MM.1S (cell line): ENCODE measurements around the gene SHANK1.
"Not testable (repeated sequence)": the region's sequence is repeated elsewhere in the genome, so short reads cannot be mapped to it uniquely, and the experiment has no call there.

ENCODE experiments used
- DNase-seq: peaks from one replicate; pipeline ENCODE4 v3.0.0-alpha.2; 2015
- H2AFZ ChIP-seq: fragments of 300-600 bp; sonication (generic); 2 replicates; pipeline ENCODE4 v1.6.0; 2016; ENCODE audit warnings: antibody characterized with exemption, low read length
- H3F3A ChIP-seq: fragments of 300-600 bp; sonication (generic); 2 replicates; pipeline ENCODE4 v1.6.1; 2016; ENCODE audit warnings: mild to moderate bottlenecking, antibody characterized with exemption, low read length, moderate library complexity, mixed read lengths; ENCODE audit not compliant: insufficient read depth
- H3K27ac ChIP-seq: fragments of 300-600 bp; sonication (generic); 2 replicates; pipeline ENCODE4 v1.5.1; 2016; ENCODE audit warnings: mild to moderate bottlenecking, low read length
- H3K27me3 ChIP-seq: fragments of 300-600 bp; sonication (generic); replicated peaks from 2 replicates; pipeline ENCODE4 v1.6.0; 2016; ENCODE audit warnings: low read length; ENCODE audit not compliant: insufficient read depth
- H3K36me3 ChIP-seq: fragments of 300-600 bp; sonication (generic); replicated peaks from 2 replicates; pipeline ENCODE4 v1.6.1; 2016; ENCODE audit warnings: mild to moderate bottlenecking, low read length, mixed read lengths; ENCODE audit not compliant: insufficient read depth
- H3K4me1 ChIP-seq: fragments of 300-600 bp; sonication (generic); 2 replicates; pipeline ENCODE4 v1.6.1; 2016; ENCODE audit warnings: low read length, mixed read lengths
- H3K4me2 ChIP-seq: fragments of 300-600 bp; sonication (generic); 2 replicates; pipeline ENCODE4 v1.6.0; 2016; ENCODE audit warnings: low read depth, low read length
- H3K4me3 ChIP-seq: fragments of 300-600 bp; sonication (generic); 2 replicates; pipeline ENCODE4 v1.5.1; 2016; ENCODE audit warnings: low read length, mixed read lengths
- H3K79me2 ChIP-seq: fragments of 300-600 bp; sonication (generic); 2 replicates; pipeline ENCODE4 v1.6.1; 2016; ENCODE audit warnings: mixed run types, low read length, mixed read lengths
- H3K9ac ChIP-seq: fragments of 300-600 bp; sonication (generic); 2 replicates; pipeline ENCODE4 v1.6.1; 2016; ENCODE audit warnings: low read length, mixed read lengths
- H3K9me2 ChIP-seq: fragments of 300-600 bp; sonication (generic); replicated peaks from 2 replicates; pipeline ENCODE4 v1.6.1; 2016; ENCODE audit warnings: mild to moderate bottlenecking, low read length, mixed read lengths; ENCODE audit not compliant: insufficient read depth
- H3K9me3 ChIP-seq: fragments of 300-600 bp; sonication (generic); replicated peaks from 2 replicates; pipeline ENCODE4 v1.6.1; 2016; ENCODE audit warnings: mild to moderate bottlenecking, low read length, mixed read lengths; ENCODE audit not compliant: insufficient read depth
- H4K20me1 ChIP-seq: fragments of 300-600 bp; sonication (generic); 2 replicates; pipeline ENCODE4 v1.6.1; 2016; ENCODE audit warnings: mild to moderate bottlenecking, low read length, moderate library complexity, mixed read lengths; ENCODE audit not compliant: insufficient read depth
- EZH2 ChIP-seq: fragments of 300-600 bp; sonication (generic); optimal IDR thresholded peaks from 2 replicates; pipeline ENCODE3; 2017; ENCODE audit warnings: low read depth, mild to moderate bottlenecking, antibody characterized with exemption, low read length, mixed read lengths
- EZH2phosphoT487 ChIP-seq: fragments of 300-600 bp; sonication (generic); IDR thresholded peaks from 2 replicates; pipeline ENCODE4 v1.6.1; 2018; ENCODE audit warnings: antibody characterized with exemption, low read length
- TF ChIP-seq, protein P1 (sequence below): fragments of 300-600 bp; sonication (generic); IDR thresholded peaks from 2 replicates; pipeline ENCODE4 v1.5.1; 2016; ENCODE audit warnings: antibody characterized with exemption, low read length, mixed read lengths

SHANK1 gene

DNA sequence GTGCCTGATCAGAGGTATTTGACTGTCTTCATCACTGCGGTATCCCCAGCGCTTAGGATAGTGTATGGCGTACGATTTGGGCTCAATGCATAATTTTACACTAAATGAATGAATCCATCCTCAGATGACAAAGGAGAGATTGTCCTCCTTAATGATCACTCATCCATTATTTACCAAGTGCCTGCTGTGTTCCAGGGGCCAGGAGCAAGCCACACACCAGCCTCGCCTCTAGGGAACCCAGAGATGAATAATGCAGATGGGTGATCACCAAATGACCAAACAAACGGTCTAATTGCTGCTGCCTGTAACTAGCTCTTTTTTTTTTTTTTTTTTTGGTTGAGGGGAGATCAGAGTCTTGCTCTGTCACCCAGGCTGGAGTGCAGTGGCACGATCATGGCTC lies 44.8 kb upstream of the SHANK1 start:
- TF ChIP-seq EZH2phosphoT487 = no peak
- no peak for TF ChIP-seq EZH2
- TF ChIP-seq, protein P1, sequence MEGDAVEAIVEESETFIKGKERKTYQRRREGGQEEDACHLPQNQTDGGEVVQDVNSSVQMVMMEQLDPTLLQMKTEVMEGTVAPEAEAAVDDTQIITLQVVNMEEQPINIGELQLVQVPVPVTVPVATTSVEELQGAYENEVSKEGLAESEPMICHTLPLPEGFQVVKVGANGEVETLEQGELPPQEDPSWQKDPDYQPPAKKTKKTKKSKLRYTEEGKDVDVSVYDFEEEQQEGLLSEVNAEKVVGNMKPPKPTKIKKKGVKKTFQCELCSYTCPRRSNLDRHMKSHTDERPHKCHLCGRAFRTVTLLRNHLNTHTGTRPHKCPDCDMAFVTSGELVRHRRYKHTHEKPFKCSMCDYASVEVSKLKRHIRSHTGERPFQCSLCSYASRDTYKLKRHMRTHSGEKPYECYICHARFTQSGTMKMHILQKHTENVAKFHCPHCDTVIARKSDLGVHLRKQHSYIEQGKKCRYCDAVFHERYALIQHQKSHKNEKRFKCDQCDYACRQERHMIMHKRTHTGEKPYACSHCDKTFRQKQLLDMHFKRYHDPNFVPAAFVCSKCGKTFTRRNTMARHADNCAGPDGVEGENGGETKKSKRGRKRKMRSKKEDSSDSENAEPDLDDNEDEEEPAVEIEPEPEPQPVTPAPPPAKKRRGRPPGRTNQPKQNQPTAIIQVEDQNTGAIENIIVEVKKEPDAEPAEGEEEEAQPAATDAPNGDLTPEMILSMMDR = no peak
- DNase-seq = no peak
- Histone ChIP-seq H3K36me3 (no peaks in the 10 kb centered on the region), H3K27me3 (peaks cover 86% of the 10 kb centered on the region), H3K79me2 (no peaks in the 10 kb centered on the region), H3K4me2 (no peak overlapping the region), H4K20me1 (no peaks in the 10 kb centered on the region), H3K9me3 (no peaks in the 10 kb centered on the region), H3K27ac (no peak overlapping the region), H3F3A (no peaks in the 10 kb centered on the region), H3K9ac (no peak overlapping the region), H3K9me2 (no peaks in the 10 kb centered on the region), H3K4me1 (no peaks in the 10 kb centered on the region), H3K4me3 (no peak overlapping the region), H2AFZ (no peak overlapping the region)

DNA sequence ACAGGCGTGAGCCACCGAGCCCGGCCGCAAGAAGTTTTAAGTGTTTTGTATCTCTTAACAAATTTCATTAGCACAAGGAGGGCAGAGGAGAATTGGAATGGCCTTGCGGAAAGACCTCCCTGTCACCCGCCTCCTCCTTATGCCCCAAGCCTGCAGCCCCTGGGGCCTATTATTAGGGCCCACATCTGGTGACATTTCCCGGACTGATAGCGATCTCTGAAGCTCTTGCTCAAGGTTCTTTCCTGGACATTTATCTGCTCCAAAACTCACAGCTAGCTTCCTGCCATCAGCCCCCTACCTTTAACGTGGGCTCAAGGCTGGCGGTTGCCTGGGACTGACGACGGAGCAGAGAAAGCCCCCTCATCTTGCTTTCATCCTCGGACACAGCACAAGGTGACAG lies 43.9 kb upstream of the SHANK1 start:
- H3K27ac ChIP-seq, H3K4me2 ChIP-seq, H2AFZ ChIP-seq, H3K4me3 ChIP-seq, H3F3A ChIP-seq, H3K4me1 ChIP-seq, DNase-seq, H3K9me2 ChIP-seq, H3K9ac ChIP-seq, H3K36me3 ChIP-seq, H4K20me1 ChIP-seq, H3K79me2 ChIP-seq, H3K9me3 ChIP-seq: not testable (repeated sequence)
- peaks cover 85% of the 10 kb centered on the region for H3K27me3 ChIP-seq

DNA sequence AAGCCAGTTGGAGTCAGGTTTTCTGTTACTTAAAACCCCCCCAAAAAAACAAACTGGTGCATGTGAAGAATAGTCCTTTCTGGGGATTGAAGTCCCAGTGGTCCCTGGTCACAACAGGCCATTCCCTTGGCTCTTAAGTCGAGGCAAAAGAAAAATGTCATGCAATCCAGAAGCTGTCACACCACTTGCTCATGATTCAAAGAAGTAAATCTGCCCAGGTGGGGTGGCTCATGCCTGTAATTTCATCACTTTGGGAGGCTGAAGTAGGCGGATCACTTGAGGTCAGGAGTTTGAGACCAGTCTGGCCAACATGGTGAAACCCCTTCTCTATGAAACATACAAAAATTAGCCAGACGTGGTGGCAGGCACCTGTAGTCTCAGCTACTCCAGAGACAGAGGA lies 41.9 kb upstream of the SHANK1 start:
- H3F3A ChIP-seq, H3K79me2 ChIP-seq, DNase-seq, H3K4me2 ChIP-seq, H3K4me3 ChIP-seq, H3K9me2 ChIP-seq, H3K4me1 ChIP-seq, H3K9ac ChIP-seq, H3K27ac ChIP-seq, H3K36me3 ChIP-seq, H4K20me1 ChIP-seq, H2AFZ ChIP-seq, H3K9me3 ChIP-seq: not testable (repeated sequence)
- peaks cover 88% of the 10 kb centered on the region for H3K27me3 ChIP-seq

DNA sequence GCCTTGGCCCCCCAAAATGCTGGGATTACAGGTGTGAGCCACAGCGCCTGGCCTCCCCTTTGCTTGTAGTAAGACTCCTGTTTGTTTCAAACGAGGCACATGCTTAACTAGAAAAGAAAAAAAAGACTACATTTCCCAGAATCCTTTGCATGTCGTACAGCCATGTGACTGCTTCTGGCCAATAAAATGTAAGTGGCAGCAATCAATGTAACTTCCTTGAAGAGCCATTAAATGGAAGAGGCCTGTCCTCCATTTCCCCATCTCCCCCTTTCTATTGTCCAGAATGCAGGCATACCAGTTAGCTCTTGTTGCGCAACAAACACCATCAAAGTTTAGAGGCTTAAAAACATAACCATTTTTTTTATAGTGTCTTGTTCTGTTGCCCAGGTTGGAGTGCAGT lies 40.3 kb upstream of the SHANK1 start:
- H2AFZ ChIP-seq = no peak overlapping the region
- no peaks in the 10 kb centered on the region for H3K36me3 ChIP-seq
- no peaks in the 10 kb centered on the region for H4K20me1 ChIP-seq
- H3K9me3 ChIP-seq = no peaks in the 10 kb centered on the region
- no peaks in the 10 kb centered on the region for H3F3A ChIP-seq
- H3K79me2 ChIP-seq = no peaks in the 10 kb centered on the region
- no peaks in the 10 kb centered on the region for H3K4me1 ChIP-seq
- no peaks in the 10 kb centered on the region for H3K9me2 ChIP-seq
- no peak overlapping the region for H3K4me2 ChIP-seq
- TF ChIP-seq, protein P1 = no peak
- TF ChIP-seq EZH2 (no peak), EZH2phosphoT487 (no peak)
- no peak overlapping the region for H3K9ac ChIP-seq
- no peak overlapping the region for H3K4me3 ChIP-seq
- peaks cover 82% of the 10 kb centered on the region for H3K27me3 ChIP-seq
- no peak overlapping the region for H3K27ac ChIP-seq
- peak; percentile 25 for DNase-seq

DNA sequence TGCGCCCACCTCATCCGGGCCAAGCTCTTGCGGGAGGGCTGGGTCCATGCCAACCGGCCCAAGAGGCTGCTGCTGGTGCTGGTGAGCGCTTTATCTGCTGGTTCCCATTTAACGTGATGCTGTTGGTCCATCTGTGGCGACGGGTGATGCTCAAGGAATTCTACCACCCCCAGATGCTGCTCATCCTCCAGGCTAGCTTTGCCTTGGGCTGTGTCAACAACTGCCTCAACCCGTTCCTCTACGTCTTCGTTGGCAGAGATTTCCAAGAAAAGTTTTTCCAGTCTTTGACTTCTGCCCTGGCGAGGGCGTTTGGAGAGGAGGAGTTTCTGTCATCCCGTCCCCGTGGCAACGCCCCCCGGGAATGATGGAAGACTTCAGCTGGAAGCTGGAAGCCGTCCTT lies 39.5 kb upstream of the SHANK1 start:
- not testable (repeated sequence) for H3K36me3 ChIP-seq, H3K79me2 ChIP-seq, H3K4me2 ChIP-seq, H3K4me3 ChIP-seq, H3F3A ChIP-seq, H3K4me1 ChIP-seq, H3K9ac ChIP-seq, H3K9me3 ChIP-seq, H3K27ac ChIP-seq, H4K20me1 ChIP-seq, H3K9me2 ChIP-seq, H2AFZ ChIP-seq, DNase-seq
- H3K27me3 ChIP-seq = peaks cover 83% of the 10 kb centered on the region

DNA sequence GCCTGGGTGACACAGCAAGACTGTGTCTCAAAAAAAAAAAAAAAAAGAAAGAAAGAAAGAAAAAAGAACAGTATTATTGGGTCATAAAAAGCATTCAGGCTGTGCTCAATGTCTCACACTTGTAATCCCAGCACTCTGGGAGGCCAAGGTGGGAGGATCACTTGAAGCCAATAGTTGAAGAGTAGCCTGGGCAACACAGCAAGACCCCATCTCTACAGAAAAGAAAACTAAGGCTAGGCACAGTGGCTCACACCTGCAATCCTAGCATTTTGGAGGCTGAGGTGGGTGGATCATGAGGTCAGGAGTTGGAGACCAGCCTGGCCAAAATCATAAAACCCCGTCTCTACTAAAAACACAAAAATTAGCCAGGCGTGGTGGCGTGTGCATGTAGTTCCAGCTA lies 38.0 kb upstream of the SHANK1 start:
- not testable (repeated sequence) for H3K27ac ChIP-seq, H3K9ac ChIP-seq, H4K20me1 ChIP-seq, H3K36me3 ChIP-seq, H3K79me2 ChIP-seq, H3K9me3 ChIP-seq, H2AFZ ChIP-seq, H3K4me1 ChIP-seq, H3K9me2 ChIP-seq, H3F3A ChIP-seq, H3K4me2 ChIP-seq, DNase-seq, H3K4me3 ChIP-seq
- peaks cover 85% of the 10 kb centered on the region for H3K27me3 ChIP-seq

DNA sequence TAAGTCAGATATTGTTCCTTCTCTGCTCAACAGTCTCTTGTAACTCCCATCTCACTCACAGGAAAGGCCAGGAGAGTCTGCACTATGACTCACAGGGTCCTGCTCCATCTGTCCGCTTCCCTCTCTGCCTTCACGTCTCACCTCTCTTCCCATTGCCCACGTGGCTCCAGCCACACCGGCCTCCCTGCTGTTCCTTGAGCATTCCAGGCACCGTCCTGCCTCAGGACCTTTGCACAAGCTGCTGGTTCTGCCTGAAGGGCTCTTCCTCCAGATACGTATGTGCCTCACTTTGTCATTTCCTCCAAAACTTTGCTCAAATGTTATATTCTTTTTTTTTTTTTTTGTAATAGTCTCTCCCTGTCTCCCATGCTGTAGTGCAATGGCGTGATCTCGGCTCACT lies 36.6 kb upstream of the SHANK1 start:
- H3K9me2 ChIP-seq, H3K4me3 ChIP-seq, H3K4me1 ChIP-seq, H3K9ac ChIP-seq, H3K79me2 ChIP-seq, H3F3A ChIP-seq, H2AFZ ChIP-seq, H3K4me2 ChIP-seq, DNase-seq, H4K20me1 ChIP-seq, H3K36me3 ChIP-seq, H3K27ac ChIP-seq, H3K9me3 ChIP-seq: not testable (repeated sequence)
- peaks cover 82% of the 10 kb centered on the region for H3K27me3 ChIP-seq
